ENCODE results near the gene KAZN.

Gene KAZN

GRCh38 chr1:15047237-15047636 is 448.8 kb downstream of the KAZN start:
- DNase-seq: no peak

GRCh38 chr1:15048437-15048980 is 450.0 kb downstream of the KAZN start:
- no peak for DNase-seq

DNA sequence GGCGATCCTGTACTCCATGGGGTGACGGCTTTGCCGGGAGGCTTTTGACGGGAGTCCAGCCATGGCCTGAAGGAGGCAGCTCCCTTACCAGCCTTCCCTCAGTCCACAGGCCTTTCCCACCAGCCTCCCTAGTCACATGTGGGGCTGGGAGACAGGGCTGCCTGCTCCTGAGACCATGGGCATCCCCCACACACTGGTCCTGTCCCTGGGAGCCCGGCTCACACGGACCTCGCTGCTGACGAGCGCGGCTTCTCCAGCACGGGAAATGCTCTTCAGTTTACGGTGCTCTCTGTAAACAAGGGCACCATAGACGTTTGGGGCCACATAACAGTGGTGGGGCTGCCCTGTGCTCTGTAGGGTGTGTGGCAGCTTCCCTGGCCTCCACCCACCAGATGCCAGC is 450.6 kb downstream of the KAZN start:
- DNase-seq: no peak

DNA sequence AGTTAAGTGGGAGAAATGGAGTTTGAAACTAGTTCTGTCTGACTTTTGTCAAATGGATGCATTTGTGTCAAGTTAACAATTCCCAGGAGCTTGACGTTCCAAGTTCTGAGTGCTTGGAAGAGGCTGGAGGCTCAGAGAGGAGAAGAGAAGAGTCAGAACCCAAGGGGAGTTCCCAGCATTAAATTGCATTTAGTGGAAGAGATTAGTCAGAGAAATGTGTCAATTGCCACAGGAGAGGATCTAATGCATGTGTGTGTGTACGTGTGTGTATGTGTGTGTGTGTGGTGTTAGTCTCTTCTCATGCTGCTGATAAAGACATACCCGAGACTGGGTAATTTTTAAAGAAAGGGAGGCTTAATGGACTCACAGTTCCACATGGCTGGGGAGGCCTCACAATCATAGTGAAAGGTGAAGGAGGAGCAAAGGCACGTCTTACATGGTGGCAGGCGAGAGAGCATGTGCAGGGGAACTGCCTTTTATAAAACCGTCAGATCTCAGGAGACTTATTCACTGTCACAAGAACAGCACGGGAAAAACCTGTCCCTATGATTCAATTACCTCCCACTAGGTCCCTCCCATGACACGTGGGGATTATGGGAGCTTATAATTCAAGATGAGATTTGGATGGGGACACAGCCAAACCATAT is 453.5 kb downstream of the KAZN start:
- no peak for DNase-seq

DNA sequence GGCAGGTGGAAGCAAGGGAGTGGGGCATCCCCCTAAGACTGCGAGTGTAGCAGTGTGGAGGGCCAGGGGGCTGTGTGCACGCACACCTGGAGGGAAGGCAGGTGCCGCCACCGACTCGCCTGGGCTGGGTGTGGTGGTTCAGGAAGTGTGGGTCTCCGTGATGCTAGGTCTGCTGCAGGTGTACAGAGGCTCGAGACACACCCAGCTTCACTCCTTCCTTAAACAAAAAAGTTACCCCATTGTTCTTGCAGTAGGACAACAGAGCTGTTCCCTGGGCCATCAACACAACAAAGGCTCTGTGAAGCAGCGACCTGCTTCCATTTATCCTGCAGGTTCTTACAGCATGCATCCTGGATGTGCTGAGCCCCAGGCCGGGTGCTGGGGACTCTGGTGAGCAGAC is 454.7 kb downstream of the KAZN start:
- DNase-seq: no peak

GRCh38 chr1:15055736-15056415 is 457.4 kb downstream of the KAZN start:
- no peak for DNase-seq

DNA sequence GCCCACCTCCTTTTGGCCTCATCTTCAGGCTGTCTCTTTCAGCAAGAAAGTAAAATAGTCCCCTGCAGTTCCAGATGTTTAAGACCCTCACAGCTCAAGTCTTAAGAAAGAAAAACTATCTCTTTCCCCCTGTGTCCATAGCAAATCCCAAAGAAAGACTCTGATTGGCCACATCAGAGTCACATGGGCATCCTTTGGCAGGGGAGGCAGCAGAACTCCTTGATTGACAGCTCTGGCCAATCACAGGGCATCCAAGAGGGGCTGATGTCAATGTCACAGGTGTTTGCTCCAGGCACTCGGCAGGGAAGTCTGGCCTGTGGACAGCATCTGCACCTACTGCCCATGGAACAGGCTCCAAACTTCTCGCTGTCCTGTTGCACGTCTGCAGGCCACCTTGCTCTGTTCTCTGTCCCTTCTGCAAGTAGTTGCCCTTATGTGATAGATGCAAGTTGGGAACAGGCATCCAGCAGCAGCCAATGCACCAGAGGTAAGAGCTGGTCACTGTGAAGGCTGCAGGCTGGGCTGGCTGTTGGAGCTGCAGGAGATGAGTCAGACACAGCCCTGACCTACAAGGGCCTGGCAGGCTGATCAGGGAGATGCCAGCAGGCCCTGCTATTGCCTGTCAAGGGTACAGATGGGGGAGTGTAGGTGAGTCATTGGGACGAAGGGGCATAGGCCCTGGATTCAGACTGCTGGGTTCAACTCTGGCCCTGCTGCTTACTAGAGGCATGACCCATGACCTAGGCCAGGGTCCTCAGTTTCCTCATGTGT is 458.2 kb downstream of the KAZN start:
- DNase-seq: no peak

DNA sequence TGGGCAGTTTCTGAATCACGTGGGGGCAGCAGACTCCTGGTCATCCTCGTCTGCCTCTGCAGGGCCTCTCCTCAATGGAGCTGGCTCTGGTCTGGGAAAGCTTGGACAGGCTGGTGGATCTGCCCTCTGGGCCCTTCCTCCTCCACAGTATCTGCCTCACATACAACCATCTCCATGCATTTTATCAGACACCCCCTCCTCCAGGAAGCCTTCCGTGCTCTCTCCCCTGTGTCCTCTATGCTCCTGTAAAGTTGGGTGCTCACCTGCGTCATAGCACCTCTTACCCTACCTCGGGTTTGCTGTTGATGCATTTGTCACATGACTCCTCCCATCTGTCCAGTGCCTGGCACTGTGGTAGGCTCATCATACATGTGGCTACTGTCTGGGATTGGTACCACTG is 459.3 kb downstream of the KAZN start:
- DNase-seq: no peak

DNA sequence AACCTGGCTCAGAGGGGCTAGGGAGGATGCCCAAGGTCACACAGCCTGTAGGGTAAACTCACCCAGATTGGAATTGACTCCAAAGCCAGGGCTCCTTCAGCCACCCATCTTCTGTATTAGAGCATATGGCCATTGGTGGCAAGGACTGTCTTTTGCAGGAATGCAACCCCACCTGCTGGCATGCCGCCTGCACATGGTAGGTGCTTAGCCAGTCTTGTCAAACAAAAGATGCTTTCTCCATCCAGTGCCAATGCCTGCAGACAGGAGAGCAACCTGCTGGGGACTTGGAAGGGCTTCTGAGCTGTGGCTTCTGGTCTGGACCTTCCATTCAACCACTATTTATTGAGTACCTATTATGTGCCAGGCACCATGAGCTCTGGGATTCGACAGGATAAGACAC is 459.8 kb downstream of the KAZN start:
- no peak for DNase-seq

GRCh38 chr1:15060104-15060503 is 461.6 kb downstream of the KAZN start:
- no peak for DNase-seq

GRCh38 chr1:15062479-15063099 is 464.1 kb downstream of the KAZN start:
- no peak for DNase-seq

- no peak for DNase-seq
Measured at GRCh38 chr1:15063346-15063745, 464.9 kb downstream of the KAZN start.

DNA sequence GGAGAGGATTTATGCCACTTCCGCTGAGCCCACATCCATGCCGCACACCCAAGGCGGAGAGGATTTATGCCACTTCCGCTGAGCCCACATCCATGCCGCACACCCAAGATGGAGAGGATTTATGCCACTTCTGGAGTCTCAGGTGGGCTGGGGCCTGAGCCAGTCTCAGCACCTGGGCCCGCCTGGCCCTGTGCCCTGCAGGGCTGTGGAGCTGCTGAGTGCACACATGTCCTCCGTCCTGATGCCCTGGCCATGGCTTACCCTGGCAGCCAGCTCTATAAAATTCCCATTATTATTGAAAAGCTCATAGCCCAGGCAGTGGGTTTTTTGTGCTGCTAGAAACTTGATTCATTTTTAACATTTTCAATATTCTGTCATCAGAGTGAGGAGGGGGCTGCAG is 465.3 kb downstream of the KAZN start:
- DNase-seq: no peak

GRCh38 chr1:15064217-15064929 is 465.9 kb downstream of the KAZN start:
- DNase-seq: no peak

DNA sequence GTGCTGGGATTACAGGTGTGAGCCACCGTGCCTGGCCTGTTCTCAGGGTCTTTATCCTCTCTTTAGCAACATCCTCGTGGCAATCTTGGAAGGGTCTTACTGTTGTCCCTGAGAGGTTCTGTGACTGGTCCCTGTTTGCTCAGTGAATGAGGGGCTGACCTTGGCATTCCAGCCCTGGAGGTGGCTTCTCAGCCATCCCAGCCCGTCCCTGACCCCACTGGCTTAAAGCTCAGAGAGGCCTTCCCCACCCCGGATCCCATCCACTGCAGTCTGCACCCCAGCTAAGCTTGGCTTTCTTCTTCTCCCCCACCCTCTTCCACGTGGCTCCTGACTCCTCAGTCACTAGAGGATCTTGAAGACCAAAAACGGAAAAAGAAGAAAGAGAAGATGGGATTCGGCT is 466.8 kb downstream of the KAZN start:
- DNase-seq: no peak

DNA sequence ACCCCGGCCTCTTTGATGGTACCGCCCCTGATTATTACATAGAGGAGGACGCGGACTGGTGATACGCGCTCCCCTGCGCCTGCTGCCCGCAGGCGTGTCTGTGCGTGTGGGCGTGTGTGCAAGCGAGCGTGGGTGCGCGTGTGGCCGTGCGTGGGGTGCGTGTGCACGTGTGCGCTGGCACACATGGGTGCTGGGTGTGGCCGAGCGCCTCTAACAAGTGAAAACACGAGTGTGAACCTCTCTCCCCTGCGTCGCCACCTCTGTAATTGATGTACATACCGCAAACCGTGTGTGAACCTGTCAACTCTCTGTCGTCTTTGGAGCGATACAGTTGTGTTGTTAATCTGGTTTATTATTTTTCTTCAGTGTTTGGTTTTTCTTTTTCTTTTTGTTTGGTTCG is 467.3 kb downstream of the KAZN start:
- peak in 1 of 2 donors; percentile 20 for DNase-seq

- DNase-seq: peak in 1 of 2 donors; percentile 38
Measured at GRCh38 chr1:15066191-15066590, 467.7 kb downstream of the KAZN start.

- no peak for DNase-seq
Measured at GRCh38 chr1:15067148-15067547, 468.7 kb downstream of the KAZN start.

- no peak for DNase-seq
Measured at GRCh38 chr1:15068152-15068551, 469.7 kb downstream of the KAZN start.

GRCh38 chr1:15068997-15069396 is 470.5 kb downstream of the KAZN start:
- DNase-seq: no peak

GRCh38 chr1:15070145-15070748 is 471.8 kb downstream of the KAZN start:
- no peak for DNase-seq

- DNase-seq: no peak
Measured at GRCh38 chr1:15071936-15072335, 473.5 kb downstream of the KAZN start.

Data from CD4-positive, alpha-beta T cell treated with Interleukin-4 for 1 hour (primary cell).